VCaP (cell line): ENCODE data around the gene DCAF12.

Experiments used
- H3K27ac ChIP-seq: fragments of 450-650 bp; 2 replicates; pipeline ENCODE4 v1.5.1; 2017
- TF ChIP-seq, protein P1 (sequence below): fragments of 450-650 bp; conservative IDR thresholded peaks from 2 replicates; pipeline ENCODE4 v1.5.1; 2017; ENCODE audit warnings: mild to moderate bottlenecking, moderate library complexity

The DCAF12 gene

GRCh38 chr9:34106110-34106509 lies 20.4 kb downstream of the DCAF12 start:
- no peak overlapping the region for H3K27ac ChIP-seq
- TF ChIP-seq, protein P1, sequence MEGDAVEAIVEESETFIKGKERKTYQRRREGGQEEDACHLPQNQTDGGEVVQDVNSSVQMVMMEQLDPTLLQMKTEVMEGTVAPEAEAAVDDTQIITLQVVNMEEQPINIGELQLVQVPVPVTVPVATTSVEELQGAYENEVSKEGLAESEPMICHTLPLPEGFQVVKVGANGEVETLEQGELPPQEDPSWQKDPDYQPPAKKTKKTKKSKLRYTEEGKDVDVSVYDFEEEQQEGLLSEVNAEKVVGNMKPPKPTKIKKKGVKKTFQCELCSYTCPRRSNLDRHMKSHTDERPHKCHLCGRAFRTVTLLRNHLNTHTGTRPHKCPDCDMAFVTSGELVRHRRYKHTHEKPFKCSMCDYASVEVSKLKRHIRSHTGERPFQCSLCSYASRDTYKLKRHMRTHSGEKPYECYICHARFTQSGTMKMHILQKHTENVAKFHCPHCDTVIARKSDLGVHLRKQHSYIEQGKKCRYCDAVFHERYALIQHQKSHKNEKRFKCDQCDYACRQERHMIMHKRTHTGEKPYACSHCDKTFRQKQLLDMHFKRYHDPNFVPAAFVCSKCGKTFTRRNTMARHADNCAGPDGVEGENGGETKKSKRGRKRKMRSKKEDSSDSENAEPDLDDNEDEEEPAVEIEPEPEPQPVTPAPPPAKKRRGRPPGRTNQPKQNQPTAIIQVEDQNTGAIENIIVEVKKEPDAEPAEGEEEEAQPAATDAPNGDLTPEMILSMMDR: no peak

GRCh38 chr9:34102796-34103195 lies 23.7 kb downstream of the DCAF12 start:
- TF ChIP-seq, protein P1: no peak
- H3K27ac ChIP-seq: no peak overlapping the region

DNA sequence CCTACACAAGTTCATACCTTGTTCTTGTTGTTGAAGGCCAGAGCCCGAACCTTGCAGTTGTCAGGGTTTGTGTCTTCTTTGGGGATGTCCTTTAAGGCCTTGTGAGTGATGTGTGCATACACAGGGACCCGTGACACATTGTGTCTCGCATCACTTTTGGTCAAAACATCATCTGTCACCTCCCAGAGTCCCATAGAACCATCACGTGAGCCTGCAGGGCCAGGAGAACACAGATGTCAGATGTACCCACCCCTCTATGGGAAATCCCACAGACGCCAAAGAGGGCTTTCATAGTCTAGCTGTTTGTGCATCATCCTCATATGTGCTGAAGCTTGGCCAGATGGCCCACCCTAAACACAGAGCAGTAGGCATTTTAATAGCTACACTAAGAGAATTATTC lies 28.2 kb downstream of the DCAF12 start:
- H3K27ac ChIP-seq: no peak overlapping the region
- TF ChIP-seq, protein P1: no peak

- TF ChIP-seq, protein P1: no peak
- H3K27ac ChIP-seq: no peak overlapping the region
These were observed 28.6 kb downstream of the DCAF12 start for GRCh38 chr9:34097865-34098264.

DNA sequence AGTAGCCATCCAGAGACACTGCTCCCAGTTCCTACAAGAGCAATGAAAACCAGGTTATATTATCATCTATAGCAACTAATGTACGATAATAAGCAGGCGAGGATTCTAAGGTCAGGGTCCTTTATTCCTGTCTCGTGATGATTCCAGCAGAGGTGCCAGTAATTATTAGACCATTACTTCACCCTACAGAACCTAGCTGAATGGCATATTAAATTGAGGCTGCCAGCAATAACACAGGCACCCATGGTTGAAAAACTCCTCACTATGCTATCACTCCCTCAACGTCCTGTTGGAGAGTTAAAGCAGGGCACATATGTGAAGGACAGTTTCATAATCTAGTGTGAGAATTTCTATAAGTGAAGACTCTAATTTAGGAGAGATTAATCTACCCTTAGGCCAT lies 29.7 kb downstream of the DCAF12 start:
- no peak overlapping the region for H3K27ac ChIP-seq

DNA sequence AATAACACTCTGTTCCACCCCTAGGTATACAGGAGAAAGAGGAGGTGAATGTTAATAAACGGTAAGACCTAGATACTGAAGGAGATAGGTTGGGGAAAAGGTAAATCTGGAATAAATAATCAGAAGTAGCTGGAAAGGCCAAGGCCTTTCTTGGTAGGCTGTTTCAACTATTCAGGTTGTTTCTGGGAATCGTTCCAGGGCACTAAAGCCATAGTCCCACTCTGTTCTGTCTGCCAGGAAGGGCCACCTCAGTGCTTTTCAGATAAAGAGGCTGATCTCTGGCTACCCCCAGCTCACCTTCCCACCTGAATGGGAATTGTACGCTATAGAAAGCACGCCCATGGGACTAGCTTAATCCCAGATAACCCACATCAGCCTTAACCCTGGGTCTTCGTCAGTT lies 32.9 kb downstream of the DCAF12 start:
- no peak overlapping the region for H3K27ac ChIP-seq
- TF ChIP-seq, protein P1: no peak

More for the DNA sequence above, 29.7 kb downstream of the DCAF12 start:
- TF ChIP-seq, protein P1: no peak

DNA sequence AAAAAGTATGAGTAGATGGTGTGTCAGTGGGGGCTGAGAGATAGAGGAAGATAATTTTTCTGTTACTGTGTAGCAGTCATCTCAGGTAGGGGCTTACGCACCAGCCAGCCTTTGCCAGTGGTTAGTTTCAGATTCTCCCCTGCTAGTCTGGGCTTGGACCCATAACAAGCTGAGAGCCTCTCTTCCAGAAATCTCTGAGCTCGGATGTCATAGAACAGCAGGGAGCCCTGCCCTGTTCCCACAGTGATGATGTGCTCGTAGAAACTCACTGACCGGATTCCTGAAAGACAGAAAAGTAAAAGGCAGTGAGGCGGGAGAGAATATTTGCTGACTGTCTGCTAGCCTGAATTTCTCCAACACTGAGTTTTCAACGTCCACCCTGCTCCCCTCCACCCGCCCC lies 37.2 kb downstream of the DCAF12 start:
- TF ChIP-seq, protein P1: no peak
- H3K27ac ChIP-seq: no peak overlapping the region

DNA sequence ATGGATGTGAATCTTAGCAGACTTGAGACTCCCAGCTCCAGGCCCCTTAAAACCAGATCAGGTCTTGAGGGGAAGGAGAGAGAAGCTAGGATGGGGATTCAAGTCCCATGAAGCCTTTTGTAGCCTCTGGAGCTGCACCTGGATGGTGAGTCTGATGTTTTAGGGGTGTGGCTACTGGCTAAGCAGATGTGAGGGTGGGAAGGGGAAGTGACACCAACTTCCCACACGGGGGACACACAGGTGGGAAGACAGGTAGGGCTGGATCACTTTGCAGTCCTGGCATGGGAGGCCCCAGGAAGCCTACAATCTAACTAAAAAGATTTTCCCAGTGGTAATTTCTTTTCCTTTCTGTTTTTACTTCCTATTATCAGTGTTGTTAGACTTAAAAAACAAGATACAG lies 39.1 kb downstream of the DCAF12 start:
- no peak overlapping the region for H3K27ac ChIP-seq
- TF ChIP-seq, protein P1: no peak
